Thoracic aorta (tissue), 2 donors: Measurements from ENCODE around the gene DNM2. TPM values are rescaled to one million over a fixed set of nuclear protein-coding genes. Genes with fewer than 3 reads are reported as not detected.

Experiments used
- ATAC-seq: fragments of 150-250 bp; one replicate; pipeline ENCODE4 v1.8.0; 2017; ENCODE audit warnings: low read depth; ENCODE audit not compliant: insufficient number of reproducible peaks, low FRiP score
- DNase-seq: peaks from one replicate; pipeline ENCODE4 v3.0.0-alpha.2; 2020; ENCODE audit warnings: low spot score
- H3K27ac ChIP-seq, 2 donors: fragments of 200-600 bp; sonication (generic); 1 replicate in 1 of 2; 2 replicates in 1 of 2; pipeline ENCODE4 v1.5.1; 2016; ENCODE audit warnings: mild to moderate bottlenecking in 2 of 2, moderate library complexity in 2 of 2
- H3K27me3 ChIP-seq: fragments of 200-600 bp; sonication (generic); replicated peaks from 2 replicates; pipeline ENCODE4 v1.6.0; 2016; ENCODE audit warnings: mild to moderate bottlenecking; ENCODE audit not compliant: insufficient read depth
- H3K36me3 ChIP-seq: fragments of 200-600 bp; sonication (generic); one replicate; pipeline ENCODE4 v1.5.1; 2016
- H3K4me1 ChIP-seq, 2 donors: fragments of 200-600 bp; sonication (generic); 1 replicate in 1 of 2; 2 replicates in 1 of 2; pipeline versions ENCODE4 v1.5.1 to v1.6.0; 2016; ENCODE audit warnings: low read depth in 2 of 2, mild to moderate bottlenecking in 1 of 2; ENCODE audit not compliant: control insufficient read depth in 1 of 2
- H3K4me3 ChIP-seq: fragments of 200-600 bp; sonication (generic); 2 replicates; pipeline ENCODE4 v1.5.1; 2016; ENCODE audit warnings: mild to moderate bottlenecking
- H3K9me3 ChIP-seq: fragments of 200-600 bp; sonication (generic); 2 replicates; pipeline ENCODE4 v1.5.1; 2016
- CTCF ChIP-seq: fragments of 200-600 bp; sonication (generic); IDR thresholded peaks from one replicate; pipeline ENCODE4 v1.5.1; 2019; ENCODE audit warnings: antibody characterized with exemption
- total RNA-seq, 2 donors: library from RNA; depleted of rRNA; stranded (reverse); fragments of >200 nt; gene quantifications; one replicate each; pipeline versions ENCODE4 v1.1.0 to v1.2.3, GENCODE V29; 2016

Gene DNM2
- total RNA-seq, 2 donors from 2014 or later, result 153 to 195 TPM

GRCh38 chr19:10691178-10691881 lies 26.5 kb upstream of the DNM2 start:
- ATAC-seq (no peak), DNase-seq (no peak)
- peaks cover 4 to 14% of the 10 kb centered on the region in 2 donors for H3K4me1 ChIP-seq
- H3K27ac ChIP-seq, result no peak overlapping the region
- no peak overlapping the region for H3K4me3 ChIP-seq
- H3K36me3 ChIP-seq, result peaks cover 55% of the 10 kb centered on the region
- H3K27me3 ChIP-seq, result no peaks in the 10 kb centered on the region
- H3K9me3 ChIP-seq, result no peaks in the 10 kb centered on the region
- TF ChIP-seq CTCF, result no peak

DNA sequence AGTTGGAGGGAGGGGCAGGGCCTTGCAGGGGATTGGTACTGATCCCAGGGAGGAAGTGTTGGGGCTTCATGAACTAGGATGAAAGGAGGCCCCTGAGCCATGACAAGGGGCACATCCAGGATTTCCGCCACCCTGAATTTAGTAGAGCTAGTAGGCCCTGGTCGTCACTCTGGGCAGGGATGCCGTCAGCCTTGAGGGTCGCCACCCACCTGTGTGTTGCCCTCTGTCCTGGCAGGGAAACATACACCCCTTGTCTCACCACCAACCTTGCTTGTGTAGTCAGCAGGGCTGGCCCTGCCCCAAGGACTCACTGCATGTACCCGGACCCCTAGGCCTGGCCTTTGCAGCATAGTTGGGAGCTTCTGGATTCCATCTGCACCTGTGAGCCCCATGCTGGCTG lies 26.0 kb upstream of the DNM2 start:
- Histone ChIP-seq H3K9me3 (no peaks in the 10 kb centered on the region), H3K27ac (no peak overlapping the region), H3K4me3 (no peak overlapping the region), H3K36me3 (peaks cover 51% of the 10 kb centered on the region), H3K27me3 (no peaks in the 10 kb centered on the region), H3K4me1 (peaks cover 4 to 14% of the 10 kb centered on the region in 2 donors)
- TF ChIP-seq CTCF, result no peak
- DNase-seq (no peak), ATAC-seq (no peak)

DNA sequence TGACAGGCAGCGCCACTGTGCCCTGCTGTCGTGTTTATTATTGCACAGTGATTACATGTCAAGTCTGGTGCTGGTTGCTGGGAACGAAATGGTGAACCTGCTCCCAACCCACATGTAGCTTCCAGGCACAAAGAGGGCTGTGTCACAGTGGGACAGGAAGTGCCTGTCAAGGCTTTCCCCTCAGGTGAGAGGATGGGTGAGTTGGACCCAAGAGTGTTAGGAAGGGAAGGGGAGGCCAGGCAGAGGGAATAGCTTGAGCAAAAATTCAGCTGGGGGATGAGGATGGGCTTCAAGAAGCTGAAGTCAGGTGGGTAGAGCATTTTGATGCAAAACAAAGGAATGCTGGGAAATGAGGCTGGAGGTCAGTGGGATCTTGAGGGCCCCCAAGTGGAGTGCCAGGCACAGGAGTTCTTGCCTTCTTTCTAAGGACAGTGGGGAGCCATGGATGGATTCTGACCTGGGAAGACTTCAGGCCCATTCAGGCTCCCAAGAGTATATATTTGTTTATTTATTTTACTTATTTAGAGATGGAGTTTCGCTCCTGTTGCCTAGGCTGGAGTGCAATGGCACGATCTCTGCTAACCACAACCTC lies 25.1 kb upstream of the DNM2 start:
- H3K36me3 ChIP-seq, result peaks cover 45% of the 10 kb centered on the region
- DNase-seq, result no peak
- H3K4me3 ChIP-seq, result no peak overlapping the region
- ATAC-seq, result no peak
- no peak overlapping the region for H3K27ac ChIP-seq
- H3K9me3 ChIP-seq, result no peaks in the 10 kb centered on the region
- no peak for TF ChIP-seq CTCF
- H3K27me3 ChIP-seq, result no peaks in the 10 kb centered on the region
- peaks cover 4 to 14% of the 10 kb centered on the region in 2 donors for H3K4me1 ChIP-seq

- H3K9me3 ChIP-seq, result no peaks in the 10 kb centered on the region
- peaks cover 26% of the 10 kb centered on the region for H3K36me3 ChIP-seq
- TF ChIP-seq CTCF, result no peak
- H3K27ac ChIP-seq, result no peak overlapping the region
- DNase-seq, result no peak
- H3K4me3 ChIP-seq, result no peak overlapping the region
- no peak for ATAC-seq
- no peaks in the 10 kb centered on the region for H3K27me3 ChIP-seq
- peaks cover 4 to 14% of the 10 kb centered on the region in 2 donors for H3K4me1 ChIP-seq
These were observed 23.1 kb upstream of the DNM2 start for GRCh38 chr19:10694706-10695307.
